ENCODE data around the gene CSNK2B. TPM values are rescaled to one million over a fixed set of nuclear protein-coding genes. Genes with fewer than 3 reads are reported as not detected.

CSNK2B gene
- total RNA-seq, 1 donor from 2014 or later = 96.3 TPM

Small RNAs within 50 kb of the gene (microRNA-seq; reads per million reads assigned to microRNA genes)
- gene MIR4646 (not detected), gene MIR6832 (not detected)

Other genes with a start within 250 kb of the CSNK2B start
- 1.9 TPM for gene MICB, start 167.9 kb upstream of the CSNK2B start, total RNA-seq
- gene MCCD1, start 137.1 kb upstream of the CSNK2B start, total RNA-seq = not detected
- gene DDX39B, start 124.1 kb upstream of the CSNK2B start, total RNA-seq = 201 TPM
- 2.6 TPM for gene ATP6V1G2, start 119.5 kb upstream of the CSNK2B start, total RNA-seq
- 9.5 TPM for gene NFKBIL1, start 118.5 kb upstream of the CSNK2B start, total RNA-seq
- not detected for gene LTA, start 93.8 kb upstream of the CSNK2B start, total RNA-seq
- 0.38 TPM for gene TNF, start 90.5 kb upstream of the CSNK2B start, total RNA-seq
- gene LTB, start 83.7 kb upstream of the CSNK2B start, total RNA-seq = 0.86 TPM
- gene LST1, start 79.8 kb upstream of the CSNK2B start, total RNA-seq = 5.4 TPM
- gene NCR3, start 73.1 kb upstream of the CSNK2B start, total RNA-seq = not detected
- gene AIF1, start 50.8 kb upstream of the CSNK2B start, total RNA-seq = 10.3 TPM
- 125 TPM for gene PRRC2A, start 45.4 kb upstream of the CSNK2B start, total RNA-seq
- 270 TPM for gene BAG6, start 13.4 kb upstream of the CSNK2B start, total RNA-seq
- gene APOM, start 10.2 kb upstream of the CSNK2B start, total RNA-seq = 1.4 TPM
- gene C6orf47, start 5.3 kb upstream of the CSNK2B start, total RNA-seq = 17.7 TPM
- 13.6 TPM for gene GPANK1, start 1.1 kb upstream of the CSNK2B start, total RNA-seq
- 6.5 TPM for gene LY6G5B, start 3.9 kb downstream of the CSNK2B start, total RNA-seq
- 2.9 TPM for gene LY6G5C, start 15.0 kb downstream of the CSNK2B start, total RNA-seq
- gene ABHD16A, start 37.2 kb downstream of the CSNK2B start, total RNA-seq = 26.9 TPM
- not detected for gene LY6G6F, start 40.8 kb downstream of the CSNK2B start, total RNA-seq
- not detected for gene LY6G6D, start 49.3 kb downstream of the CSNK2B start, total RNA-seq
- not detected for gene LY6G6C, start 55.7 kb downstream of the CSNK2B start, total RNA-seq
- gene MPIG6B, start 57.3 kb downstream of the CSNK2B start, total RNA-seq = 0.24 TPM
- gene DDAH2, start 63.2 kb downstream of the CSNK2B start, total RNA-seq = 69.9 TPM
- gene CLIC1, start 70.5 kb downstream of the CSNK2B start, total RNA-seq = 131 TPM
- 1.7 TPM for gene MSH5, start 73.9 kb downstream of the CSNK2B start, total RNA-seq
- gene SAPCD1, start 96.6 kb downstream of the CSNK2B start, total RNA-seq = 0.86 TPM
- gene VWA7, start 111.2 kb downstream of the CSNK2B start, total RNA-seq = 21.5 TPM
- 35.0 TPM for gene VARS1, start 129.7 kb downstream of the CSNK2B start, total RNA-seq
- gene LSM2, start 140.9 kb downstream of the CSNK2B start, total RNA-seq = 24.0 TPM
- 2.4 TPM for gene HSPA1L, start 149.2 kb downstream of the CSNK2B start, total RNA-seq
- gene HSPA1A, start 149.5 kb downstream of the CSNK2B start, total RNA-seq = 296 TPM
- gene HSPA1B, start 161.7 kb downstream of the CSNK2B start, total RNA-seq = 221 TPM
- gene NEU1, start 196.7 kb downstream of the CSNK2B start, total RNA-seq = 19.4 TPM
- not detected for gene SLC44A4, start 212.9 kb downstream of the CSNK2B start, total RNA-seq
- 14.5 TPM for gene EHMT2, start 231.6 kb downstream of the CSNK2B start, total RNA-seq
- gene ZBTB12, start 236.0 kb downstream of the CSNK2B start, total RNA-seq = 5.2 TPM